Measurements from ENCODE around the gene MINDY2. TPM values are rescaled to one million over a fixed set of nuclear protein-coding genes. Genes with fewer than 3 reads are reported as not detected.
A peak's percentile ranks its signal among the peaks of the same experiment; 100 is the strongest.

MINDY2 gene
- total and polyA plus RNA-seq, 10 of the 15 experiments (the other 5 are each of a cell fraction or from before 2014, with no cell fraction given), result 0.73 to 9.4 (median 3.3) TPM

- no peak for TF ChIP-seq RAD51 (IDR thresholded peaks at IDR 0.05)
- no peak for TF ChIP-seq CEBPB (IDR thresholded peaks at IDR 0.05; ENCODE audit: borderline replicate concordance in 1 of 2, low read depth in 2 of 2, low read length in 2 of 2)
- TF ChIP-seq ATF3 (IDR thresholded peaks at IDR 0.05; ENCODE audit: borderline replicate concordance, extremely low read depth, low read depth, low read length), result no peak
- no peak for TF ChIP-seq ESRRA (IDR thresholded peaks at IDR 0.05; ENCODE audit: low read length)
- no peak for TF ChIP-seq JUNB (IDR thresholded peaks at IDR 0.05)
- no peak for TF ChIP-seq NFYA (IDR thresholded peaks at IDR 0.05; ENCODE audit: borderline replicate concordance, low read depth, low read length)
- TF ChIP-seq IRF4 (IDR thresholded peaks at IDR 0.05; ENCODE audit: low read depth, low read length), result no peak
- peak; percentile 83; the same call in 1 of the 2 replicates for TF ChIP-seq NKRF (conservative IDR thresholded peaks at IDR 0.05)
- peak; percentile 71; the same call in 1 of the 2 replicates for TF ChIP-seq DPF2 (IDR thresholded peaks at IDR 0.05)
- TF ChIP-seq CBX5 (IDR thresholded peaks at IDR 0.05; ENCODE audit: low read depth), result 0 out of 2 replicates have a peak, but pooled peaks have one; percentile 7
Observed at GRCh38 chr15:58748852-58749531, 22.1 kb upstream of the MINDY2 start (continued).

Measured in GM12878 (cell line).